GM12874 (cell line): ENCODE measurements around the gene SAPCD1.

Source experiments
- TF ChIP-seq, protein P1 (sequence below): IDR thresholded peaks from 2 replicates; pipeline ENCODE4 v1.5.1; 2011; ENCODE audit warnings: low read depth, mild to moderate bottlenecking, control low read depth, low read length, moderate library complexity; ENCODE audit not compliant: insufficient read depth

SAPCD1 gene

DNA sequence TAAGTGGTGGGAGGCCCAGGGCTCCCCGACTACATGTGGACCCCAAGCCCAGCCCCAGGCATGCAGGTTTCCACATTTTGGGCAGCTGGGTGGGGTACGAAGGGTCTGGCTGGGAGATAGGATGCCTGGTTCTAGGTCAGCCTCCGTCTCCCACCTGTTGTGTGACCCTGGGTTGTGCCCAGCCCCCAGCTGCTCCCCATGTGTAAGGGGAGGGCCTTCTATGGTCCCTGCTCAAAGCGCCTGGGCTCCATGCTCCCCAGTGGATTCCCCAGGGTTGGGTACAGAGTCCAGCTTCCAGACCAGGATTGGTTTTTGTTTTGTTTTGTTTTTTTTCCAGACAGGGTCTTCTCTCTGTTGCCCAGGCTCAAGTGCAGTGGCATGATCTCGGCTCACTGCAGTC is 15.7 kb downstream of the SAPCD1 start:
- TF ChIP-seq, protein P1, sequence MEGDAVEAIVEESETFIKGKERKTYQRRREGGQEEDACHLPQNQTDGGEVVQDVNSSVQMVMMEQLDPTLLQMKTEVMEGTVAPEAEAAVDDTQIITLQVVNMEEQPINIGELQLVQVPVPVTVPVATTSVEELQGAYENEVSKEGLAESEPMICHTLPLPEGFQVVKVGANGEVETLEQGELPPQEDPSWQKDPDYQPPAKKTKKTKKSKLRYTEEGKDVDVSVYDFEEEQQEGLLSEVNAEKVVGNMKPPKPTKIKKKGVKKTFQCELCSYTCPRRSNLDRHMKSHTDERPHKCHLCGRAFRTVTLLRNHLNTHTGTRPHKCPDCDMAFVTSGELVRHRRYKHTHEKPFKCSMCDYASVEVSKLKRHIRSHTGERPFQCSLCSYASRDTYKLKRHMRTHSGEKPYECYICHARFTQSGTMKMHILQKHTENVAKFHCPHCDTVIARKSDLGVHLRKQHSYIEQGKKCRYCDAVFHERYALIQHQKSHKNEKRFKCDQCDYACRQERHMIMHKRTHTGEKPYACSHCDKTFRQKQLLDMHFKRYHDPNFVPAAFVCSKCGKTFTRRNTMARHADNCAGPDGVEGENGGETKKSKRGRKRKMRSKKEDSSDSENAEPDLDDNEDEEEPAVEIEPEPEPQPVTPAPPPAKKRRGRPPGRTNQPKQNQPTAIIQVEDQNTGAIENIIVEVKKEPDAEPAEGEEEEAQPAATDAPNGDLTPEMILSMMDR = no peak

DNA sequence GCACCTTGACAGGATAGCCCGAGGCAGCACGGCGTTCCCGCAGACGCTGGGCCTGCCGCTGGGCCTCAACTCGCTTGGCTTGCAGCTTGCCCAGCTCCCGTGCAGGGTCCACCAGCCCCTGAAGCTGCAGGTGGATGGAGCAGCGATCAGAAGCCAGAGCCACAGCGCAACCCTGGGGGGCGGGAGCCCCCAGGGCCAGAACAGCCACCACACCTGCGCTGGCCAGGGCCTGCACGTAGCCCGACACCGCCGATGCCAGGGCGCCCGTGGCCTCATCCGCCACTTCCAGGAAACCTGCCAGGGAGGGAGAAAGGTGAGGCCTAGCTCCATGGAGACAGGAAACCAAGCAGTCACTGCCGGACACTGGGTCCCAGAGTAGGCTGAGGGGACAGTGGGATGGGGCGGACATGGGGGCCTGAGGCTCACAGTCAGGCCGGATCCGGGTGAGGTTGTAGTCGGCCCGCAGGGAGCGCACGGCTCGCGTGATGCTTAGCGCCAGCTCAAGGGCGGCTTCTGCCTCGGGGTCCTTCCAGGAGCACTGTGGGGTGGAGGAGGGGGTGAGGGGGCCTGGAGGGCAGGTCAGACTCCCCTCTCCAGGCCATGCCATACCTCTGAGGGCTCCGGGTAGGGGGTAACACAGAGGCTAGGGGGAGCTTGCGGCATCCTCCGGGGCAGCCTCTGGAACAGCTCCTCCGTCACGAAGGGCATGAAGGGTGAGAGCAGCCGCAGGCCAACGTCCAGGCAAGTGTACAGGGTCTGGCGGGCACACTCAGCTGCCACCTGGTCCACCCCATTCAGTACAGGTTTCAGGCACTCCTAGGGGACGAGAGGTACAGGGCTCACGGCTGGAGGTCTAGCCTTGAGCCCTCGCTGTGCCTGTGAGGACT is 16.8 kb downstream of the SAPCD1 start:
- TF ChIP-seq, protein P1 = no peak

DNA sequence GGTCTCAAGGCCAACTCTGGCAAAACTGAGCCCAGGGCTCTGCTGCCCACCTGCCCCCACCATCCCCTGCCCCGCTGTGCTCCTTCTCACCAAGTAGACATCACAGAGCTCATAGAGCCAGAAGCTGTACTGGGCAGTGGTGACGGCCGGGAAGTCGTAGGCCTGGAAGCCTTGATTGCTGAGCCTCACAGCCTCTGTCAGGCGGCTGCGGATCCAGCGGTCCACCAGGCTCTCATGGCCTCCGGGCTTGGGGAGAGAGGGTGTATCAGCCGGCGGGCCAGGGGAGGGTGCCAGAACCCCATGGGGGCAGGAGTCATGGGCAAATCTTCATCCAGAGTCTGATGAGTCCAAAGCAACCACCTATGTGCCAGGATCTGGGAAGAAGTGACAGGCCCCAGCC is 17.5 kb downstream of the SAPCD1 start:
- TF ChIP-seq, protein P1 = no peak

DNA sequence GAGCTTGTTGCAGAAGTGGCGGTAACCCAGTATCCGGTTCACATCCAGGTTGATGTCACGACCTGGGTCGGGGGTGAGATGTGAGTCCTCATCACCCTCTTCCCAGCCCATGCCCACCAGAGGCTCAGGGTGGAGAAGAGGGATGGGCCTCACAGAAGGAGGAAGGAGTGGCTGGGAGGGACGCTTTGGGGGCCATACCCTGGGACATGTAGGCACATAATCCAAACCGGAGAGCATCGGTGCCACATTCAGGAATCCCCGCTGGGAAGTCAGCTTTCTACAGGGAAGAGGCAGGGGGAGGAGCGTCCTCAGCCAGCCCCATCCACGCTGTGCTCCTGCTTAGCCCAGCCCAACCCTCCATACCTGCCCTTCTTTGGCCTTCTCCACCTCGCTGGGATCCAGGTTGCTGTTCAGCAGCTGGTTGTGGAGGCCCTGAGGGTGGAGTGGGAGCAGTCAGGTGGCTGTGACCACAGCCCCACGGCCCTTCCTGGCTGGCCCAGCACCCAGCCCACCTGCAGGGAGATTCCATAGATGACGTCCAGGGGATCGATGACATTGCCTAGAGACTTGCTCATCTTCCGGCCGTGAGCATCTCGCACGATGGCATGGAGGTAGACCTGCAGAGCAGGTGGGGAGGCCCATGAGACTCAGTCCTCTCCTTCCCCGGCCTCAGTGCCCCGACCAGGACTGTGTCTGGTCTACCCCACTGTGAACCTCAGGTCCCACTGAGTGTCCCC is 18.2 kb downstream of the SAPCD1 start:
- TF ChIP-seq, protein P1 = no peak

DNA sequence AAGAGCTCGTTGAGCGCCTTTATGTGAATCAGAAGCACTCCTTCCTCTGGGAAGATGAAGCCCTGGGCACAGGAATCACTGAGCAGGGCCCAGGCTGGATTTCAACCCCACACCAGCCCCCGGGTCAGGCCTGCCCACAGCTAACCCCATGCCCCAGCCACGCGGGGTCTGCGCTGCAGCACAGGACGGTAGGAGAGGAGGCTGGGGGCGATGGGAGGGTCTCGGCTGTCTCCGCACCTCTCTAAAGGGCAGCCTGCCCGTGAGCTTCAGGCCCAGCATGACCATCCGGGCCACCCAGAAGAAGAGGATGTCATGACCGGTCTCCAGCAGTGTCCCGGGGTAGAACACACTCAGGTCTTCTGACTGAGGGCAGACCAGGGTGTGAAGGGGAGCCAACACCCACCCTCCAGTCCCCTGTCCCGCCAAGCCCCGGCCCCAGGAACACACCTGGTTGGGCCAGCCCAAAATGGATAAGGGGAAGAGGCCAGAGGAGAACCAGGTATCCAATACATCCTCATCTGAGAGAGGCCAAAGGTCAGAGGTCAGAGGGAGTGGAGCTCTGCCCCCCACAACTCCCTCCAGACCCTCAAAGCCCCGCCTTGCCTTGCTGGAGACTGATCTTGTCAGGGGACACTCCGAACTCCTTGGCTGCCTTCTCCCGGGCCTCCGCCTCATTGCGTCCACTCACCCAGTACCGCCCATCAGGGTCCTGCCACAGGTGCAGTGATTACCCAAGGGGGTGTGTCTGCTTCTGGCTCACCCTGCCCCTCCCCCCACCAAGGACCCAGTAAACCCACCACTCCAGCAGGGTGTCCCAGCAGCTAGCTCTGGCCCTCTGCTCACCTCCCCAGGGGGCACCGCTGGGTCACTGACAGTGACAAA is 19.0 kb downstream of the SAPCD1 start:
- TF ChIP-seq, protein P1 = no peak

DNA sequence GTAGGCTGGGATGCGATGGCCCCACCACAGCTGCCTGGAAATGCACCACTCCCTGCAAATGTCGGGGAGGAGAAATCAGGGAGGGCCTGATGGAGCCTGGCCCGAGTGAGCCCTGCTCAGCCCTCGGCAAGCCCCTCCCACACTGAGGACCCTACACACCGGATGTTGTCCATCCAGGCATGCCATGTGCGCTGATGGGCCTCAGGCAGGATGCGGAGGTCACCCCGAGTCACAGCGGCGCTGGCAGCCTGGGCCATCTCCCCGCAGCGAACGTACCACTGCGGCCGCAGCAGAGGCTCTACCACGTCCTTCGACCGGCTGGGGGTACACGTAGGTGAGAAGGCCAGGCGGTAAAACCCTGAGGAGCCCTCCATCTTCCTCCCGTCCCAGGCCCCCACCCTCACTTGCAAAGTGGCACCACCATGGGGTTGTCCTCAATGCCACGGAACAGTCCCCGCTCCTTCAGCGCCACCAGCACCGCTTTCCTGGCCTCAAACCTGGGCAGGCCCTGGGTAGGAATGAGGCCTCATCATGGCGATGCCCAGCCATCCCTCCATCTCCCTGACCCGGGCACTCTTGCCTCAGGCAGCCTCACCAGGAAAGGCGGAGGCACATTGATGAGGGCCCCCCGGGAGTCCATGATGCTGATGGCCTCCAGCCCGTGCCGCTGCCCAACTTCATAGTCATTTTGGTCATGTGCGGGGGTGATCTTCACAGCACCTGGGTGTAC is 19.8 kb downstream of the SAPCD1 start:
- TF ChIP-seq, protein P1 = no peak
